Activated gamma-delta T cell treated with anti-CD3 and anti-CD28 coated beads, Interleukin-2, amount 50 U/mL, for 16 hours (primary cell): ENCODE data around the gene CBLC.

Experiments used
- DNase-seq: peaks from one replicate; pipeline ENCODE4 v3.0.0-alpha.2; 2020; ENCODE audit warnings: low read depth

CBLC gene

DNA sequence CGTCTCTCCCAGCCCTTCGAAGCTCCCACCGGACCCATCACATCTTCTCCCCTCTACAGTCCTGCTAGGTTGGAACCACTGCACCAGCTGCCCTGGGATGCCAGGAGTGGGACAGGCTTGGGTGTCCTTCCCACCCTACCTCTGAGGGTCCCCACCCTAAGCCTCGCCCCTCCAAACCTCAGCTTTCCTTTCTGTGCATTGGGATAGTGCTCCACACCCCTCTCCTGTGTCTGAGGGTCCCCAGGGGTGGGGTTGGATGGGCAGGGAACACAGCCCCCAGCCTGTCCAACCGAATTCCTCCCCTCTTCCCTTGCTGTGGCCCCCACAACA, 31.1 kb upstream of the CBLC start:
- no peak for DNase-seq

DNA sequence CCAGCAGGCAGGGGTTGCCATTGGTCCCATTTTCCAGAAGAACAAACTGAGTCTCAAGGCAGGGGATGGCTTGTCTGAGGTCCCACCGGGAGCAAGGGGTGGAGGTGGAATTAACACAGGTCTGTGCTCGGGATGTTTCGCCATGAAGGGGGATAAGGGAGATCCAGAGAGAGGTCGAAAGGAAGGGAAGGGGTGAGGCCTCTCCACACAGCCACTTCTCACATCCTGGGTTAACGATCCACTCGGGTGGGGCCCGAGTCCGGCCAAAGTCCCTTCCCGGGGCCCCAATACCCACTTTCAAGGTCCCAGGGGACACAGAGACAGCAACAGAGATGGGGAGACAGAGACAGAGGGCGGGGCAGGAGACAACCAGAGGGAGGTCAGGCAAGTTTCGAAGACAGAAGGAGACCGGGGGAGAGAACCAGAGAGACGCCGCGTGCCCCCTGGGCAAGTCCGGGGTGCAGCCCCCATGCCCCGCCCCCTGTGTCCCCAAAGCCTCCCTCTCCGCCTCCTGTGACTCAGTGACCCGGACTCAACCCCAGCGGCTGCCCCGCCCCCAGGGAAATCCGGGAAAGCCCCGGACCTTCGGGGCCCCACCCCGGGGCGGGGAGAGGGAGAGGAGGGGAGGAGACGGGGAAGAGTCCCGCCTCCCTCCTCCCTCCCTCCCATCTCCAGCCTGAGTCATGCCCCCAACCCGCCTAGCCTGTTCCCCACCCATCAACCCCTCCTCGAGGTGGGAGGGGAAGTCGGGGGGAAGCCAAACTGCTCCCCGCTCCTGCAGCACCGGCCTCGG, 30.5 kb upstream of the CBLC start:
- peak; percentile 85 for DNase-seq

DNA sequence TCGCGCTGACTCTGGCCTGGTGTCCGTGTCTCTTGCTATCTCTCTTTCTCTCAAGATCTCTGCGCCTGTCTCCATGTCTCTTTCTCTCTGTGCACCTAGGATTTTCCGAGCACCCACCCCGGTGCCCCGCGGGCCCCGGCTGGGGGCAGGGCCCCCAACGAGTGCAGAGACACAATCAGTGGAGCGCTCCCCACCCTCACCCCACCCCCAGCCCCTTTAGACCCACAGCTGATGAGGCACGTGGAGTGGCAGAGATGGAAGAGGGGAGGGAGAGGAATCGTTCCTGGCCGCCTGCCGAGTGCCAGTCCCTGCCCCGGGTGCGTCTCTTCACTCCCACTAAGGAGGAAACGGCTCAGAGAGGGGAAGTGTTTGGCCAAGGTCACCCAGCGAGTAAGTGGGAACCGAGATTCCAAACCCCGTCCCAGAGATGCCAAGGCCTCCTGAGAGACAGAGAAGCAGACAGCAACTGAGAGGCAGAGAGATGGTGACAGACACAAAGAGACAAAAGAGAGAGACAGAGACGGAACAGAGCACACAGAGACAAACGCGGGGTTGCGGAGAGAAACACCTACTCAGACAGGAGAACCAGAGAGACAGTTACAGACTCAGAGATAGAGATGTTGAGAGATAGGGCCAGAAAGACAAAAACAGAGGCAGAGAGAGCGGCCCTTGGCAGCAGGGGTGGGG, 29.8 kb upstream of the CBLC start:
- DNase-seq: no peak

DNA sequence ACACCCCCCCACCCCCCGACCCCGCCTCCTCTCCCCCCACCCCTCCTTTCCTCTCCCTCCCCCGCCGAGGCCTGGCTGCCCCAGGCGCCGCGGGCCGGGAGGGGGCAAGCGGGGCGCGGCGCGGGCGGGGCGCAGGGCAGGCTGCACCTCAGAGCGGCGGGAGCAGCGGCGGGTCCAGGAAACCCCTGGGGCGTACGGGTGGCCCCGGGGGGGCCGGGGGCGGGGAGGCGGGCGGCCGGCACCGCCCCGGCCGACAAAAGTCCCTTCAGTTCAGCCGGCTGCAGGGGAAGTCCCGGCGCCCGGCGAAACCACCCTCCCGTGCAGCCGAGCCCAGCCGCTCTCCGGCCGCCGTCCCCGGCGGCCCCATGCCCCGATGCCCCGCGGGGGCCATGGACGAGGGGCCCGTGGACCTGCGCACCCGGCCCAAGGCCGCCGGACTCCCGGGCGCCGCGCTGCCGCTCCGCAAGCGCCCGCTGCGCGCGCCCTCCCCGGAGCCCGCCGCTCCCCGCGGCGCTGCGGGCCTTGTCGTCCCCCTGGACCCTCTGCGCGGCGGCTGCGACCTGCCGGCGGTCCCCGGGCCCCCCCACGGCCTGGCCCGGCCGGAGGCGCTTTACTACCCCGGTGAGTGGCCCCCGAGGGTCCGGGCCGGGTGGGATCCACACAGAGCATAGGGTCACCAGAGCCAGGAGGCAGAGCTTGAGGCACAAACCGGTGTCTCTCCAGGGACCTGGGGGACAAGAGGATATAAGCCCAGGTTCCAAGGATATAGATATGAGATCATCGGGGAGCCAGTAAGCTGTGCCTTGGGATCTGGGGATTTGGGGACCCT, 29.1 kb upstream of the CBLC start, which contains the start of gene BCL3:
Gene BCL3, plus strand, starts transcription at position 283 of the 829 bp plus-strand sequence. Its CDS starts 83 bp downstream, at position 366.
- peak; percentile 66 for DNase-seq

DNA sequence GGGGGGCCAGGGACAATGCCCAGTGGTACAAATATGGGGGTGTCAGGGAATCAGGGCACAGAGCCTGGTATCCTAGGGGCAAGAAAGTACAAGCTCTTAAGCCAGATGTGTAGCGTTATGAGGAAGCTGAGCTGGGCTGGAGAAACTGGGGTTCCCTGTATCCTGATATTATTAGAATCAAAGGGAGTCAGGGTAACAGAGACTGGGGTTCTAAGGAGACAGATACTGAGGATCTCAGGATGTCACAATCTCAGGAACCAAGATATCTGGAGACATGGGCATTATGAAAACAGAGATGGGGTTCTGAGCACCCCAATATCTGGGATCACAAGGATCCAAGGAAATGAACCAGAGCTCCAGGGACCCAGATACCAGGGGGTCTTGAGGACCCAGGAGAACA, 28.4 kb upstream of the CBLC start:
- no peak for DNase-seq

DNA sequence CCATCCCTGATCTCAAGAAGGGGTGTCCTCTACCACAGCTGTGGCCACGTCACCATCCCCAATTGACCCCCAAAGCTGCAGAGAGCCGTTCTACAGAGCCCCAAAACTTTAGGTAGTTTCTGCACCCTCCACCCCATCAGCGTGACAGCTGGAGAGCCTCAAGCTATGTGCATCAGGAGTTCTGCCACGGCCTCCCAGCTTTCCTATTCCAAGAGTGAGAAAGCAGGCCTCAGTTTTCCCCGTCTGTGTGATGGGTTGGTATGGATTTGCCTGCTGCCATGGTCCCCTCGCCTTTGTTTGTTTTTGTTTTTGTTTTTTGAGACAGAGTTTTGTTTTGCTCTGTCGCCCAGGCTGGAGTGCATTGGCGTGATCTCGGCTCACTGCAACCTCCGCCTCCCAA, 27.7 kb upstream of the CBLC start:
- no peak for DNase-seq

DNA sequence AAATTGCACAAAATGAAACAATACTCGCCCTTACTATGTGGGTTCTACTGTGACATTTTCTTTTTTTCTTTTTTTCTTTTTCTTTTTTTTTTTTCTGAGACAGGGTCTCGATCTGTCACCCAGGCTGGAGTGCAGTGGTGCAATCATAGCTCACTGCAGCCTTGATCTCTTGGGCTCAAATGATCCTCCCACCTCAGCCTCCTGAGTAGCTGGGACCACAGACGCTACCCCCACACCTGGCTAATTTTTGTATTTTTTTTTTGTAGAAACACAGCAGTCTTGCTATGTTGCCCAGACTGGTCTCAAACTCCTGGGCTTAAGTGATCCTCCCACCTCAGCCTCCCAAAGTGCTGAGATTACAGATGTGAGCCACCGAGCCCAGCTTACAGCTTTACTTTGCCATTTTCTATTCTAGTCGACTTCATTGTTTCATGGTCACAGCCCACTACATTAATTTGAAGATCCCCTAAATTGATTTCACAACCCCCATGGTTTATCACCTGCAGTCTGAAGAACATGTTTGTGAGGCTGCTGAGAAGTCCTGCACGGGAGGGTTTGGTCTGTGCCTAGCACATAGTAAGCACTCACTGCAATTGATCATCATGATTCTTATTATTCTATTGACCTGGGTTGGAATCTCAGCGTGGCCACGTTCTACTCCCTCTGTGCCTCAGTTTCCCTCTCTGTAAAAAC, 25.4 kb upstream of the CBLC start:
- no peak for DNase-seq

DNA sequence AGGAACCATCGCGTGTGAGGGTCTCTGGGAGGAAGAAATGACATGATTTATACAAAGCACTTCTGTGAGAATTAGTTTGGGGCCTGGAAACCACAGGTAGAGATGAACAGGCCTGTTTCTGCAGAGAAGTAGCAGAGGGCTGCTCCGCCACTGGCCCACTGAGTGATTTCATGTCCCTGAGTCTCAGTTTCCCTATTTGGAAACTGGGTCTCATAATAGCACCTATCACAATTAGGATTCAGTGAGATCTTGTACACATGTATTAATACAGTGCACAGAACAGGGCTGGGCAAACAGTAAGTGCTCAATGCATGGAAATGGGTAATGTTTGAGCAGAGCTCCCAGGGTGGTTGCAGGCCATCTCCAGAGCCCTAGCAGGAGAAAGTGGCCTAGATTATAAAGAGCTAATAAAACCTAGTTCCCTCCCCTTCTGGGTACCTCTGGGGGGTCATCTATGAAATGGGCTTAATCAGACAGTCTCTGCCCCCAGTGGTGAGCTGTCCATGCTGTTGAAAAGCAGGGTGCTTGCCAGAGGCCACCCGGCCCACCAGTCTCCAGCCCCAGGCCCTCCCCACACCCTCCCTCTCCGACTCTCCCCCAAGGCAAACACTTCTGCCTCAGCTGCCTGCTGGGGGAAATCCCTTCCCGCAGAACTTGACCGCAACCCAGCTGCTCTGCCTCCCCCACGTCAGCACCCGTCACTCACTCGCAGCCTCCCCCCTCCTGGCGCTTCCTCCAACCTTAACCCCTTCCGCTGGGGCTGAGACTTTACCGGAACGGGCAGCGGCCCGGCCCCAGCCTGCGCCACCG, 24.7 kb upstream of the CBLC start:
- DNase-seq: peak; percentile 93

DNA sequence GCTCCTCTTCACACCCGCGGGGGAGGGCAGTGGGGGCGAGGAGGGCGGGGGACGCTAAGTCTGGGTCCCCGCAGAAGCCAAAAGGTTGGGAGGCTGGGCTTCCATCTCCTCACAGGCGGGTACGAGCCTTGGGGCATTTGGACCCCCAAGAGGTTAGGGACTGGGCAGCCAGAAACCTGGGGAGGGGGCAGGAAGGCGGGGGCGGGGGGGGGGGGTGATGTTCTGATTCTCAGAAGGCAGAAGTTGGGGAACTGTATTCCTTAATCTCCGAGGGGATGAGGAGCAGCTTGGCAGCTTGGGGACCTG, 24.1 kb upstream of the CBLC start:
- DNase-seq: no peak

DNA sequence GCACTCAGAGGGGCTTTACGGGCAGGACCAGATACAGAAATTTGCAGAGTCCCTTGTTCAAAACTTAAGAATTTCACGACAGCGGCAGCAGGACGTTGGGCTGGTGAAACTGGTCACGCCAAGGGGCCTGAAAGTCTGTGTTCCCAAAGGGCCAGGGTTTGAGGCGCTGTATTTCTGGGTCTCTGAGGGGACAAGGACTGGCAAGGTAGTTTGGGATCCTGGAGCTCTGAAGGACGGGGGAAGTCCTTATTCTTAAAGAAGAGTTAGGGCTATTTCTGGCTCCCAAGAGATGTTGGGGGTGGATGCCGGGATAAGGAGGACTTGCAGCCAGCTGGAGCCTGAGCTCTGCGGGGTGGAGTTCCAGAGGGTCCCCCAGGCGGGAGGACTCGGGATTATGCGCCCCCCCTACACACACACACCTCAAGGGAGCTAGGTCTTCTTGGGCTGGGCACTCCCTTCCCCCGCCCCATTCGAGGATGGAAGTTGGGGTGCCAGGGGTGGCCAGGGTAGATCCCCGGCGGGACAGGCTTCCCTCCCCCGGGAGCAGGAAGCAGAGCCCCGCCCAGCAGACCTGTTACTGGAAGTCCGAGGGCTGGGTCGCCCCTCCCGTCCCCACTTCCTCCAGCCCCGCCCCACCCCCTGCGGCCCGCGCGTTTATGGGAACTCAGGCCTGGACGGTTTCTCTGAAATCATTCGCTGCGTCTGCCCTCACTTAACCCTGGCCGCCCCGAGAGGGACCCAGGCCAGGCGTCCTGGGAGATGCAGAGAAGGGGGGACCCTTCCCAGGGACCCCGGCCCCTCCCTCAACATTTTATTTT, 23.5 kb upstream of the CBLC start:
- DNase-seq: peak; percentile 54

DNA sequence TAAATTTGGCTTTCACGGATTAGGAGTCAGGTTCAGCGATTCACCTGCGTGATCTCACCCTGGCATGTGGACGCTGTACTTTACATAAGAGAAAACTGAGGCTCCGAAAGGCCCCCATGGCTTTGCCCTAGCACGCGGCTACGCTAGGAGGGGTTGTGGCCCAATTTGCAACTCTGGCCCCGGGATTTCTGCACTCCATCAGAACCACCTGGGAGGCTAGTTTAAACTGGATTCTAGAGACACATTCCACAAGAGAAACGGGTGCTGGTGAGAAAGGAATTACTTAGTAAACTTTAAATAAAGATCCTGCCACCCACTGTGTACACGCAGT, 23.0 kb upstream of the CBLC start:
- no peak for DNase-seq

DNA sequence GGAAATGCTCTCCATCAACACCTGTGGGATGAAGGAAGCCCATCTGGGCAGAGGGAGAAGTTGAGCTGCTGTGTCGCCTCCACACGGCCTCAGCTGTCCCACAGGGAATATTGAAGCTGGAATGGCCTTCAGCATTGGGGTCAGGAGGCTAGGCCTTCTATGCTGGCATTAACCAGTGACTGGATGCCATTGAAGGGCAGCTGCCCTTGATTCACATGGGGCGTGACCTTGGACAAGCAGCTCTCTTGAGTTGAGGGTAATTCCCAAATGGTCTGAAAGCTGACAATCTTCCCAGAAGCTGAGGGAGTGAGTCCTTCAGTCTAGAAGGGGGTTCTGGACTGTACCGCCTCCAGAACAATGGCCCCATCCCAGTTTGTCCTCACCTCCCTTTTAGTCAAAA, 22.5 kb upstream of the CBLC start:
- DNase-seq: no peak

DNA sequence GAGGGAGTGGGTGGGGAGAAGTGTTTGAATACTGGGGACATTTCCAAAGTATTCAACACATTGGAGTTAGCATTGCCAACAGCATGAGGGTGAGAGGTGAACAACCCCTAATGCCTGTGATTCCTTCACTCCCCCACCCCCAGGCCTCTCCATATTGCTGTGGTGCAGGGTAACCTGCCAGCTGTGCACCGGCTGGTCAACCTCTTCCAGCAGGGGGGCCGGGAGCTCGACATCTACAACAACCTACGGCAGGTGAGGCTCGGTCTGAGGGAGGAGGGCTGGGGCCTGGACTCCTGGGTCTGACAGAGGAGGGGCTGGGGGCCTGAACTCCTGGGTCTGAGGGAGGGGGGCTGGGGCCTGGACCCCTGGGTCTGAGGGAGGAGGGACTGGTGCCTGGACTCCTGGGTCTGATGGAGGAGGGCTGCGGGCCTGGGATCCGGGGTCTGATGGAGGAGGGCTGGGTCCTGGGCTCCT, 21.6 kb upstream of the CBLC start:
- no peak for DNase-seq

DNA sequence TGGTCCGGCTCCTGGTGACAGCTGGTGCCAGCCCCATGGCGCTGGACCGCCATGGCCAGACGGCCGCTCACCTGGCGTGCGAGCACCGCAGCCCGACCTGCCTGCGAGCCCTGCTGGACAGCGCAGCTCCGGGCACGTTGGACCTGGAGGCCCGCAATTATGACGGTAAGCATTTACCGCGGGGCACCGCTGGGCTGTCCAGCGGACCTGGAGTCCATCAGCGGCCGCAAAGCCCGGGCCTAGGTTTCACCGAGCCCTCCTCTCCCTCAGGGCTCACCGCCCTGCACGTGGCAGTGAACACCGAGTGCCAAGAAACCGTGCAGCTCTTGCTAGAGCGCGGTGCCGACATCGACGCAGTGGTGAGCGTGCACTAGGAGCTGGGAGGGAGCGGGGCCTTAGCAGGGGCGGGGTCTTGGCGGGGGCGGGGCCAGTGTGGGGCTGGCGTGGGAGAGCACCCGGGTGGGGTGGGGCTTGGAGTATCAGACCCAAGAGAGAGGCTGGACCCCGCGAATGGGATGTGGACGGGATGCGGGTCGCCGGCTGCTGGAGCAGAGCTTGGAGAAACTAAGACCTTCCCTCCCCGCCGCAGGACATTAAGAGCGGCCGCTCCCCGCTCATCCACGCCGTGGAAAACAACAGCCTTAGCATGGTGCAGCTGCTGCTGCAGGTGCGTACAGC, 20.5 kb upstream of the CBLC start:
- DNase-seq: no peak

DNA sequence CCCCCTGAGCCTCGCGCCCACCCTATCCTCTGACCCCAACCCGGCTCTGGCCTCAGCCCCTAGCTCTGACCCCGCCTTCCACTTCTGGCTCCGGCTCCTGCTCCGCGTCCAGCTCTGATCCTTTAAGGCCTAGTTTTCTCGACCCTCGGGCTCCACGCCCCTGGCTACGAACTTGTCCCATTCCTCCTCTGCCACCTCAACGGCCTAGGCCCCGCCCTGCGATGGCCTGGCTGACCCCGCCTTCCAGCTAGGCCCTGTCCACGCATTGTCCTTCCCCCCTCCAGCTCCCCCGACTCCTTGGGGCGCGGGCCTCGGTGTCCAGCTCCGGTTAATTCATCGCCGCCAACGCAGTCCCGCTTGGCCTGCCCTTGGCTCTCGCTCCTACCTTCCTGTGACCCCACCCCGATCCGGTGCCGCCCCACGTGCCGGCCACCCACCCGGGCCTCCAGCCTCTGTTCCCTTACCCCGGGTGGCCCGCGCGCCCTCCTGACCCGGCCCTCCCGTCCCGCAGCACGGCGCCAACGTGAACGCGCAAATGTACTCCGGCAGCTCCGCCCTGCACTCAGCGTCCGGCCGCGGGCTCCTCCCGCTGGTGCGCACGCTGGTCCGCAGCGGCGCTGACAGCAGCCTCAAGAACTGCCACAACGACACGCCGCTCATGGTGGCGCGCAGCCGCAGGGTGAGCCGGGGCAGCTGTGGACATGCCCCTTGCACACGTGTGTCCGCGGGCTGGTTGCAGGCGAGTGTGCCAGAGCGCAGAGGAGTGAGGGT, 19.8 kb upstream of the CBLC start:
- no peak for DNase-seq

DNA sequence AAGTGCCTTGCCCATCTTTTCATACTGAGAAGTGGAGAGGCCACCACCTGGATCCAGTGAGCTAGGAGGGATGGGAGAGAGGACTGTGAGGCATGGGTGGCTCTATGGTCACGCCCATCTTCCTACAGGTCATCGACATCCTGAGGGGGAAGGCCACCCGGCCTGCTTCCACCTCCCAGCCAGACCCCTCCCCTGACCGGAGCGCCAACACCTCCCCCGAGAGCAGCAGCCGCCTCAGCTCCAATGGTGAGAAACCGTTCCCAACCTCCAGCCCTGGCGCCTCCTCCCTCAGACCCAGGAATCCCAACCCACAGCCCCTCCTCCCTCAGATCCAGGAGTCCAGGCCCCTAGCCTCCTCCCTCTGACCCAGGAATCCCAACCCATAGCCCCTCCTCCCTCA, 19.1 kb upstream of the CBLC start:
- DNase-seq: no peak

DNA sequence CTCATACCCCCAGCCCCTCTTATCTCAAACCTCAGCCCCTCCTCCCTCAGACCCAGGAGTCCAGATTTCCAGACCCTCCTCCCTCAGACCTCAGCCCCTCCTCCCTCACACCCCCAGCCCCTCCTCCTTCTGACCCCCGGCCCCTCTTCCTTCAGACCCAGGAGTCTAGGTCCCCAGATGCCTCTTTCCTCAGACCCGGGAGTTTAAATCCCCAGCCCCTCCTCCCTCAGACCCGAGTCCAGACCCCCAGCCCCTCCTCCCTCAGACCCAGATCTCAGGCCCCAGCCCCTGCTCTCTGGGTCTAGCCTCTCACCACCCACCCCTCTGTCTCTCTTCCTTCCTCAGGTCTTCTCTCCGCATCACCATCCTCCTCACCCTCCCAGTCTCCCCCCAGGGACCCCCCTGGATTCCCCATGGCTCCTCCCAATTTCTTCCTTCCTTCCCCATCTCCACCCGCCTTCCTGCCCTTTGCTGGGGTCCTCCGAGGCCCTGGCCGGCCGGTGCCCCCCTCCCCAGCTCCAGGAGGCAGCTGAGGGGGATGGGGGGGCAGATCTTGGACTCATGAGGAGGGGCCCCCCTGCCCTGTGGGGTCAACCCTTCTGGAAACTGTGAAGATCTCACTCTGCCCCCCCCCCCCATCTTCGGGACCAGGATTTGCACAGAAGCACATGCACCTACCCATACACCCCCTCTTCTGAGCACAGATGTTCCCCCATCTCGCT, 18.4 kb upstream of the CBLC start:
- no peak for DNase-seq

DNA sequence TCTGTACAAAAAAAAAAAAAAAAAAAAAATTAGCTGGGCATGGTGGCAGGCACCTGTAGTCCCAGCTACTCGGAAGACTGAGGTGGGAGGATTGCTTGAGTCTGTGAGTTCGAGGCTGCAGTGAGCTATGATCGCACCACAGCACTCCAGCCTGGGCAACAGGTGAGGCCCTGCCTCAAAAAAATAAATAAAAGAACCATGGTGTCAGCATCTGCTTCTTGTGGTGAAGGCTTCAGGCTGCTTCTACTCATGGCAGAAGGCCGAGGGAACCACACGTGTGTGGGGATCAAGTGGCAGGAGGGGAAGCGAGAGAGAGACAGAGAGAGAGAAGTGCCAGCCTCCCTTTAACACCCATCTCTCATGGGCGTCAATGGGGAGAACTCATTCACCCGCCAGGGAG, 15.7 kb upstream of the CBLC start:
- DNase-seq: no peak
